NCI-H2107 treated with DMSO at 0.1 percent for 48 hours (cell line): Measurements from ENCODE around the gene SPANXN1.
"Not testable (repeated sequence)": the region's sequence is repeated elsewhere in the genome, so short reads cannot be mapped to it uniquely, and the experiment has no call there.

Source experiments
- DNase-seq: peaks from one replicate; lab custom pipeline; 2025; ENCODE audit not compliant: unreplicated experiment; lab: John Stamatoyannopoulos, UW

SPANXN1 gene, protein sequence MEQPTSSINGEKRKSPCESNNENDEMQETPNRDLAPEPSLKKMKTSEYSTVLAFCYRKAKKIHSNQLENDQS

DNA sequence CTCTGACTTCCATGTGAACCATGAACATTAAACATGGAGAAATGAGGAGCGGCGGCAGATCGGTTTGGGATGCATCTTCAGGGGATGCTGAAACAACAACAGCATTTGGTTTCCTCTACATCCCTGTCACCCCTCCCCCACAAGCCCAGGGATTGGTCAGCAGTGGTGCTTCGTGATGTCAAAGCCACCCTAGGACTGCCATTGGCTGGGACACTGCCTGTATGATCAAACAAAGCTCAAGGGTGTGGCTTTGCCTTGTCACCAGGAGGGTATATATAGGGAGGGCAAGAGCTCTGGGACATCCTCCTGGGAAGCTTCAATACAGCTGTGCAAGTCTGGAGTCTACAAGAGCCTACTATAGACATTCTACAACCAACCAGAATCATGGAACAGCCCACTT lies at the start of gene SPANXN1:
TSS of gene SPANXN1 (plus strand) at position 301 of the 400 bp plus-strand sequence. CDS start at position 385, 84 bp downstream.
- DNase-seq, result not testable (repeated sequence)

DNA sequence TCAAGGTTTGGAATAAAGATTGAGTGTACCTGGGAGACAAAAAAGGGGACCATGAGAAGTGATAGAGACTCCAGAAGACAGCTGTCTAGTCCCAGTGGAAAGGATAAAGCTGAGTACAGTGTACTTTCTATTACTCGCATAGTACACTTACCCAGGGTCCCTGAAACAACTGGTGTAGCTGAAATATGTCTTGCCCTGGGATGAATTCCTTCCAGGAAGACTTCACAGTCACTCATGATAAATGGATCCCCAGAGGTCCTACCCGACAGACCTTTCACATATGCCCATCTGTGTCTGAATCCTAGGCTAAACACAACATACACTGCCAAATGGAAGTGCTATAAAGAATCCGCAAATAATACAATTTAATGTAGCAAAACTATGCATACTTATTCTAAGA lies 48.2 kb upstream of the SPANXN1 start:
- DNase-seq, result no peak

DNA sequence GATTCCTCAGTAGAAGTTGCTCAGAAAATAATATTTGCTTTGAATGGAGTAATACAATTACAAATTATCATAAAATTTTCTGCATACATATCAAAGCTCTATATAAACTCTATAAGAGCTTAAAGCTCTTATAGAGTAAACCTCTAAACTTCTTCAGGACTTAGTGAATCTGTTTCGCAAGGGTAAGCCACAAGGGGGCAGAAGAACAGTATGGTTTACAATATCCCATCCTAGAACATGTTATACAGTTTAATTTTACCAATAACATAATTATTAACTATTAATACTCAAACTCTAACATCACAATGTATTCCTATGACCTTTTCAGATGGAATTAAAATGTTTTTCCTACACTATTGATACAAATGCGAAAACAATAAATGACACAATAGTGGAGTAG lies 33.8 kb upstream of the SPANXN1 start:
- DNase-seq, result peak; percentile 2

DNA sequence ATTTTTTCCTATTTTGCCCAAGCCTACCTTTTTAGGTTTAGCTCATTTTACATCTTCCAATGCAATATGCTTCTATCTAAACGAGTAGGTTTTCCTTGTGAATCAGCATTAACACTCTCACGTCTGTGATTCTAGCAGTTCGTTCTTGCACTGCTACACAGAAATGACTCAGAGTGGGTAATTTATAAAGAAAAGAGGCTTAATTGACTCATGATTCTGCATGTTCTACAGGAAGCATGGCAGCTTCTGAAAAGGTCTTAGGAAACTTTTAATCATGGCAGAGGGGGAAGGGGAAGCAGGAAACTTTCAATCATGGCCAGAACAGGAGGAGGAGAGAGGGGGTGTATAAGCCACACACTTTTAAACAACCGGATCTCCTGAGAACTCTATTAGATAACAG lies 44.9 kb downstream of the SPANXN1 start:
- DNase-seq, result no peak
